Astrocyte (in vitro differentiated cells and primary cell): ENCODE results near the gene SLC1A7. TPM values are rescaled to one million over a fixed set of nuclear protein-coding genes. Genes with fewer than 3 reads are reported as not detected.

ENCODE experiments used
- DNase-seq: peaks from one replicate; pipeline ENCODE4 v3.0.0-alpha.2; 2010; ENCODE audit warnings: low read depth
- FAIRE-seq: peaks from 2 replicates; lab custom pipeline; 2011; peaks lifted over from hg19 to GRCh38; lab: Jason Lieb, UNC
- H2AFZ ChIP-seq: 2 replicates; pipeline ENCODE4 v1.6.0; 2012; ENCODE audit warnings: low read depth, low read length, inconsistent platforms
- H3K27ac ChIP-seq: 2 replicates; pipeline ENCODE4 v1.5.1; 2011; ENCODE audit warnings: low read depth, low read length, inconsistent platforms
- H3K27me3 ChIP-seq: 2 replicates; pipeline ENCODE4 v1.6.0; 2011; ENCODE audit warnings: low read length, inconsistent platforms; ENCODE audit not compliant: insufficient read depth
- H3K36me3 ChIP-seq: 2 replicates; pipeline ENCODE4 v1.5.1; 2011; ENCODE audit warnings: low read length, inconsistent platforms; ENCODE audit not compliant: insufficient read depth
- H3K4me1 ChIP-seq: 2 replicates; pipeline ENCODE4 v1.5.1; 2011; ENCODE audit warnings: low read length, inconsistent platforms; ENCODE audit not compliant: insufficient read depth
- H3K4me2 ChIP-seq: 2 replicates; pipeline ENCODE4 v1.6.0; 2012; ENCODE audit warnings: low read length, inconsistent platforms
- H3K4me3 ChIP-seq: 2 replicates; pipeline ENCODE4 v1.5.1; 2011; ENCODE audit warnings: low read depth, mild to moderate bottlenecking, low read length, inconsistent platforms; ENCODE audit not compliant: insufficient read depth
- H3K79me2 ChIP-seq: 2 replicates; pipeline ENCODE4 v1.6.0; 2012; ENCODE audit warnings: mild to moderate bottlenecking, low read length, inconsistent platforms; ENCODE audit not compliant: insufficient read depth
- H3K9ac ChIP-seq: 2 replicates; pipeline ENCODE4 v1.6.0; 2012; ENCODE audit warnings: mild to moderate bottlenecking, low read length, inconsistent platforms
- H3K9me3 ChIP-seq: 2 replicates; pipeline ENCODE4 v1.5.1; 2012; ENCODE audit warnings: low read depth, mild to moderate bottlenecking, low read length, inconsistent platforms; ENCODE audit not compliant: insufficient read depth
- H4K20me1 ChIP-seq: 2 replicates; pipeline ENCODE4 v1.6.0; 2012; ENCODE audit warnings: low read length, inconsistent platforms; ENCODE audit not compliant: insufficient read depth
- H3K27ac Mint-ChIP-seq: one replicate; pipeline ENCODE4 v1.8.0; 2021; ENCODE audit warnings: mild to moderate bottlenecking, mixed read lengths; ENCODE audit not compliant: unreplicated experiment
- H3K27me3 Mint-ChIP-seq: one replicate; pipeline ENCODE4 v1.8.0; 2021; ENCODE audit warnings: low read depth, mixed read lengths; ENCODE audit not compliant: unreplicated experiment
- H3K36me3 Mint-ChIP-seq: one replicate; pipeline ENCODE4 v1.8.0; 2021; ENCODE audit warnings: low read depth, mixed read lengths; ENCODE audit not compliant: unreplicated experiment
- H3K4me1 Mint-ChIP-seq: one replicate; pipeline ENCODE4 v1.8.0; 2021; ENCODE audit warnings: low read depth, mixed read lengths; ENCODE audit not compliant: unreplicated experiment
- H3K4me3 Mint-ChIP-seq: one replicate; pipeline ENCODE4 v1.8.0; 2021; ENCODE audit warnings: mild to moderate bottlenecking, moderate library complexity, mixed read lengths; ENCODE audit not compliant: unreplicated experiment
- H3K9me3 Mint-ChIP-seq: one replicate; pipeline ENCODE4 v1.8.0; 2021; ENCODE audit warnings: mild to moderate bottlenecking, mixed read lengths; ENCODE audit not compliant: unreplicated experiment
- CTCF ChIP-seq: IDR thresholded peaks from 2 replicates; pipeline ENCODE4 v1.5.1; 2011; ENCODE audit warnings: low read depth, mild to moderate bottlenecking, inconsistent platforms, low read length, moderate library complexity; ENCODE audit not compliant: insufficient read depth
- EZH2 ChIP-seq: IDR thresholded peaks from 2 replicates; pipeline ENCODE4 v1.6.1; 2012; ENCODE audit warnings: mild to moderate bottlenecking, low read length, inconsistent platforms; ENCODE audit not compliant: insufficient read depth
- total RNA-seq: library from RNA; stranded (reverse); gene quantifications from 2 replicates; pipeline ENCODE4 v1.2.1, GENCODE V29; 2021

Gene SLC1A7
- total RNA-seq, 1 donor from 2014 or later, result not detected

- FAIRE-seq (no peak), DNase-seq (no peak)
- Mint-ChIP-seq H3K4me1 (peaks cover 3% of the 10 kb centered on the region), H3K36me3 (no peaks in the 10 kb centered on the region), H3K9me3 (no peaks in the 10 kb centered on the region), H3K27ac (no peak overlapping the region), H3K4me3 (no peak overlapping the region), H3K27me3 (peaks cover 24% of the 10 kb centered on the region)
- no peaks in the 10 kb centered on the region for H3K36me3 ChIP-seq
- no peaks in the 10 kb centered on the region for H3K79me2 ChIP-seq
- H3K9ac ChIP-seq, result no peak overlapping the region
- no peaks in the 10 kb centered on the region for H3K4me1 ChIP-seq
- no peaks in the 10 kb centered on the region for H3K9me3 ChIP-seq
- H2AFZ ChIP-seq, result peak overlapping the region; percentile 30
- H3K27me3 ChIP-seq, result no peaks in the 10 kb centered on the region
- no peak overlapping the region for H3K27ac ChIP-seq
- TF ChIP-seq EZH2, result no peak
- TF ChIP-seq CTCF, result no peak
- peak overlapping the region; percentile 20 for H3K4me2 ChIP-seq
- no peaks in the 10 kb centered on the region for H4K20me1 ChIP-seq
- H3K4me3 ChIP-seq, result no peak overlapping the region
Observed at GRCh38 chr1:53172426-53173128, 30.1 kb upstream of the SLC1A7 start.

GRCh38 chr1:53166912-53167311 lies 24.5 kb upstream of the SLC1A7 start:
- Histone ChIP-seq H3K4me2 (no peak overlapping the region), H3K4me3 (no peak overlapping the region), H2AFZ (no peak overlapping the region), H3K79me2 (no peaks in the 10 kb centered on the region), H3K9me3 (no peaks in the 10 kb centered on the region), H3K27me3 (no peaks in the 10 kb centered on the region), H3K4me1 (no peaks in the 10 kb centered on the region), H3K9ac (no peak overlapping the region), H3K27ac (no peak overlapping the region), H3K36me3 (no peaks in the 10 kb centered on the region), H4K20me1 (no peaks in the 10 kb centered on the region)
- FAIRE-seq (no peak), DNase-seq (no peak)
- no peak for TF ChIP-seq CTCF
- TF ChIP-seq EZH2, result no peak
- Mint-ChIP-seq H3K4me1 (peaks cover 2% of the 10 kb centered on the region), H3K4me3 (no peak overlapping the region), H3K27ac (no peak overlapping the region), H3K36me3 (no peaks in the 10 kb centered on the region), H3K27me3 (peaks cover 25% of the 10 kb centered on the region), H3K9me3 (peaks cover 2% of the 10 kb centered on the region)

- Mint-ChIP-seq H3K9me3 (peaks cover 2% of the 10 kb centered on the region), H3K27me3 (peaks cover 25% of the 10 kb centered on the region), H3K27ac (no peak overlapping the region), H3K4me3 (no peak overlapping the region), H3K4me1 (peaks cover 2% of the 10 kb centered on the region), H3K36me3 (no peaks in the 10 kb centered on the region)
- H3K9me3 ChIP-seq, result no peaks in the 10 kb centered on the region
- H3K27ac ChIP-seq, result no peak overlapping the region
- TF ChIP-seq EZH2, result no peak
- no peak for TF ChIP-seq CTCF
- H2AFZ ChIP-seq, result no peak overlapping the region
- H3K4me2 ChIP-seq, result no peak overlapping the region
- no peak for DNase-seq
- H3K9ac ChIP-seq, result no peak overlapping the region
- no peak for FAIRE-seq
- no peaks in the 10 kb centered on the region for H3K27me3 ChIP-seq
- no peaks in the 10 kb centered on the region for H3K79me2 ChIP-seq
- H3K4me1 ChIP-seq, result no peaks in the 10 kb centered on the region
- H3K36me3 ChIP-seq, result no peaks in the 10 kb centered on the region
- H3K4me3 ChIP-seq, result no peak overlapping the region
- H4K20me1 ChIP-seq, result no peaks in the 10 kb centered on the region
Observed at GRCh38 chr1:53166366-53166765, 23.9 kb upstream of the SLC1A7 start.
